Trophoblast cell (in vitro differentiated cells and primary cell): Measurements from ENCODE around the gene TARBP1.

Experiments
- DNase-seq, 2 donors: peaks; one replicate each; pipeline ENCODE4 v3.0.0-alpha.2; 2016
- H2AFZ ChIP-seq: 2 replicates; pipeline ENCODE4 v1.6.1; 2013; ENCODE audit warnings: low read length, moderate library complexity, mild to moderate bottlenecking; ENCODE audit not compliant: insufficient read depth, poor library complexity
- H2AK5ac ChIP-seq: 2 replicates; pipeline ENCODE4 v1.6.1; 2013; ENCODE audit warnings: mild to moderate bottlenecking, low read length
- H2BK120ac ChIP-seq: 2 replicates; pipeline ENCODE4 v1.6.1; 2013; ENCODE audit warnings: low read length, mild to moderate bottlenecking, moderate library complexity; ENCODE audit not compliant: insufficient read depth, poor library complexity
- H2BK12ac ChIP-seq: 2 replicates; pipeline ENCODE4 v1.6.1; 2013; ENCODE audit warnings: mild to moderate bottlenecking, low read length, moderate library complexity
- H2BK5ac ChIP-seq: 2 replicates; pipeline ENCODE4 v1.6.1; 2013; ENCODE audit warnings: low read length, low read depth, moderate library complexity, mild to moderate bottlenecking; ENCODE audit not compliant: poor library complexity
- H3K14ac ChIP-seq: 2 replicates; pipeline ENCODE4 v1.6.1; 2013; ENCODE audit warnings: mild to moderate bottlenecking, low read length
- H3K18ac ChIP-seq: 2 replicates; pipeline ENCODE4 v1.6.1; 2013; ENCODE audit warnings: mild to moderate bottlenecking, low read length
- H3K23ac ChIP-seq: 2 replicates; pipeline ENCODE4 v1.6.1; 2013; ENCODE audit warnings: low read length
- H3K27ac ChIP-seq: 2 replicates; pipeline ENCODE4 v1.5.1; 2013; ENCODE audit warnings: low read depth, mild to moderate bottlenecking, inconsistent platforms, low read length, moderate library complexity
- H3K27me3 ChIP-seq: 2 replicates; pipeline ENCODE4 v1.6.1; 2013; ENCODE audit warnings: inconsistent platforms, mild to moderate bottlenecking, low read length, moderate library complexity; ENCODE audit not compliant: insufficient read depth
- H3K36me3 ChIP-seq, 2 experiments: 1 replicate in 1 of 2; 2 replicates in 1 of 2; pipeline ENCODE4 v1.6.1; 2013; ENCODE audit warnings: low read length in 2 of 2, mild to moderate bottlenecking in 2 of 2, moderate library complexity in 1 of 2; ENCODE audit not compliant: insufficient read depth in 2 of 2, control insufficient read depth in 1 of 2
- H3K4ac ChIP-seq: 2 replicates; pipeline ENCODE4 v1.6.1; 2013; ENCODE audit warnings: low read depth, mild to moderate bottlenecking, low read length, moderate library complexity
- H3K4me1 ChIP-seq, 2 experiments: 1 replicate in 1 of 2; 2 replicates in 1 of 2; pipeline ENCODE4 v1.6.1; 2013; ENCODE audit warnings: low read length in 2 of 2, mild to moderate bottlenecking in 2 of 2, moderate library complexity in 1 of 2; ENCODE audit not compliant: insufficient read depth in 2 of 2, control insufficient read depth in 1 of 2
- H3K4me2 ChIP-seq: 2 replicates; pipeline ENCODE4 v1.6.1; 2013; ENCODE audit warnings: inconsistent platforms, mild to moderate bottlenecking, low read length, moderate library complexity
- H3K4me3 ChIP-seq: 2 replicates; pipeline ENCODE4 v1.5.1; 2013; ENCODE audit warnings: mild to moderate bottlenecking, low read depth, low read length, inconsistent platforms
- H3K79me1 ChIP-seq: one replicate; pipeline ENCODE4 v1.6.1; 2013; ENCODE audit warnings: low read length
- H3K79me2 ChIP-seq: 2 replicates; pipeline ENCODE4 v1.6.1; 2013; ENCODE audit warnings: low read length, mild to moderate bottlenecking; ENCODE audit not compliant: control insufficient read depth, insufficient read depth, poor library complexity
- H3K9ac ChIP-seq: 2 replicates; pipeline ENCODE4 v1.6.1; 2013; ENCODE audit warnings: mild to moderate bottlenecking, low read length
- H3K9me3 ChIP-seq: 2 replicates; pipeline ENCODE4 v1.6.1; 2013; ENCODE audit warnings: low read depth, mild to moderate bottlenecking, control low read depth, inconsistent platforms, low read length; ENCODE audit not compliant: insufficient read depth
- H4K12ac ChIP-seq: 2 replicates; pipeline ENCODE4 v1.6.1; 2013; ENCODE audit warnings: low read depth, mild to moderate bottlenecking, low read length, moderate library complexity
- H4K8ac ChIP-seq: 2 replicates; pipeline ENCODE4 v1.6.1; 2013; ENCODE audit warnings: low read depth, mild to moderate bottlenecking, low read length, moderate library complexity
- H4K91ac ChIP-seq: one replicate; pipeline ENCODE4 v1.6.1; 2013; ENCODE audit warnings: low read depth, mild to moderate bottlenecking, low read length, moderate library complexity
- WGBS: extraction: QIAGEN DNeasy Blood & Tissue Kit; methylation state at CpG from one replicate; pipeline ENCODE4 v1.1.7; 2013; ENCODE audit warnings: missing lambda C conversion rate; ENCODE audit not compliant: insufficient read length, insufficient coverage; ENCODE audit errors: extremely low coverage; 5-methylcytosine and 5-hydroxymethylcytosine counted together

TARBP1 gene

DNA sequence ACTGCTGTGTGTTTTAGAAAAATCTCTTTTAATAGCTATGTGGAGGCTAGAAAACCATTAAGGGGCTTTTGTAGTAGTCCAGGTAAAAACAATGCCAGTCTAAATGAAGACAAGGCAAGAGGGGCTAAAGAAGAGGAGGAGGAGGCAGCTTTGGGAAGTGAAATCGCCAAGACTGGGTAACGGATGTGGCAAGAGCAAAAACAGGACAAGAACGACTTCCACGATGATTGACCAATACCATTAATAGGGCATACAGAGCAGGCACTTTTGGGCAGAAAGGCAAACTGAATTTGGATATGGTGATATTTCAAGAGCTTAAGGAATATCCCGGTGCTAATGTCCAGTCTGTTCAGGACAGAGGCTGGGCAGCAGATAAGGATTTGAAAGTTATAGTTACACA lies 83.7 kb downstream of the TARBP1 start:
- no peaks in the 10 kb centered on the region for H3K79me1 ChIP-seq
- H3K14ac ChIP-seq = no peak overlapping the region
- H2AFZ ChIP-seq = no peak overlapping the region
- no peak overlapping the region for H4K91ac ChIP-seq
- no peak for DNase-seq
- no peak overlapping the region for H3K4me3 ChIP-seq
- H2AK5ac ChIP-seq = no peak overlapping the region
- H3K36me3 ChIP-seq = peaks cover 6 to 10% of the 10 kb centered on the region in 2 experiments
- peak overlapping the region; percentile 34 for H3K9ac ChIP-seq
- H3K79me2 ChIP-seq = no peaks in the 10 kb centered on the region
- no peaks in the 10 kb centered on the region for H3K9me3 ChIP-seq
- no peak overlapping the region for H3K18ac ChIP-seq
- no peaks in the 10 kb centered on the region for H3K4me1 ChIP-seq
- H4K12ac ChIP-seq = no peak overlapping the region
- WGBS = no CpG with 5 or more reads among the region's 5 CpGs
- no peak overlapping the region for H2BK5ac ChIP-seq
- no peaks in the 10 kb centered on the region for H3K27me3 ChIP-seq
- H3K27ac ChIP-seq = no peak overlapping the region
- no peak overlapping the region for H3K4me2 ChIP-seq
- H3K23ac ChIP-seq = no peak overlapping the region
- H2BK12ac ChIP-seq = no peak overlapping the region
- H3K4ac ChIP-seq = no peak overlapping the region
- H4K8ac ChIP-seq = no peak overlapping the region
- H2BK120ac ChIP-seq = no peak overlapping the region

DNA sequence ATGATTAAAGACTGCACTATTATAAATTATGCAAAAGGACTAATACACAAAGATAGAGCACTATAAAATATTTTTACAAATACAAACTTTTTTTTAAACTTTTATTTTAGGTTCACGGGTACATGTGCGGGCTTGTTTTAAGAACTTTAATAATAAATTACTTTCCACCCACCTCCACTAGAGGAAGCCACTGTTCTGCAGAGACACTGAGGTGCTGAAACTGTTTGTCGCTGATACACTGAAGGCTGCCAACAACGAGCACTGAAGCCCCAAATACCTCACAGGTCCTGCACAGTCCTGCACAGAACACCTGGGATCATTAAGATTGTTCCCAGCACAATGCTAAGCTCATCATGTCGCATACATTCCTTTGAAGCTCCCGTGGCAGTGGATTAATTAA lies 85.8 kb downstream of the TARBP1 start:
- H3K79me1 ChIP-seq = no peaks in the 10 kb centered on the region
- no peak overlapping the region for H3K9ac ChIP-seq
- DNase-seq = no peak
- H3K27ac ChIP-seq = no peak overlapping the region
- H3K4me2 ChIP-seq = no peak overlapping the region
- no peaks in the 10 kb centered on the region for H3K27me3 ChIP-seq
- H3K4me3 ChIP-seq = no peak overlapping the region
- H3K9me3 ChIP-seq = no peaks in the 10 kb centered on the region
- H2BK12ac ChIP-seq = no peak overlapping the region
- H2AK5ac ChIP-seq = no peak overlapping the region
- no peak overlapping the region for H2BK120ac ChIP-seq
- H3K79me2 ChIP-seq = no peaks in the 10 kb centered on the region
- no peak overlapping the region for H3K23ac ChIP-seq
- no peaks in the 10 kb centered on the region for H3K4me1 ChIP-seq
- H2BK5ac ChIP-seq = no peak overlapping the region
- H3K36me3 ChIP-seq = peaks cover 6 to 10% of the 10 kb centered on the region in 2 experiments
- H4K12ac ChIP-seq = no peak overlapping the region
- H3K14ac ChIP-seq = no peak overlapping the region
- H4K91ac ChIP-seq = no peak overlapping the region
- no peak overlapping the region for H3K18ac ChIP-seq
- H2AFZ ChIP-seq = no peak overlapping the region
- no CpG with 5 or more reads among the region's 6 CpGs for WGBS
- no peak overlapping the region for H3K4ac ChIP-seq
- no peak overlapping the region for H4K8ac ChIP-seq

- Histone ChIP-seq H4K8ac (no peak overlapping the region), H2AFZ (no peak overlapping the region), H3K4me1 (no peaks in the 10 kb centered on the region), H3K4ac (no peak overlapping the region), H3K27me3 (no peaks in the 10 kb centered on the region), H2BK12ac (no peak overlapping the region), H4K91ac (no peak overlapping the region), H3K23ac (no peak overlapping the region), H3K4me2 (no peak overlapping the region), H3K36me3 (peaks cover 2 to 6% of the 10 kb centered on the region in 2 experiments), H2BK5ac (no peak overlapping the region), H3K4me3 (no peak overlapping the region), H3K79me1 (no peaks in the 10 kb centered on the region), H2BK120ac (no peak overlapping the region), H3K14ac (no peak overlapping the region), H3K79me2 (no peaks in the 10 kb centered on the region), H3K9ac (no peak overlapping the region), H4K12ac (no peak overlapping the region), H3K9me3 (no peaks in the 10 kb centered on the region), H2AK5ac (no peak overlapping the region), H3K18ac (no peak overlapping the region), H3K27ac (no peak overlapping the region)
- DNase-seq = no peak
- no CpG with 5 or more reads among the region's 6 CpGs for WGBS
Observed at GRCh38 chr1:234388094-234388493, 90.9 kb downstream of the TARBP1 start.

DNA sequence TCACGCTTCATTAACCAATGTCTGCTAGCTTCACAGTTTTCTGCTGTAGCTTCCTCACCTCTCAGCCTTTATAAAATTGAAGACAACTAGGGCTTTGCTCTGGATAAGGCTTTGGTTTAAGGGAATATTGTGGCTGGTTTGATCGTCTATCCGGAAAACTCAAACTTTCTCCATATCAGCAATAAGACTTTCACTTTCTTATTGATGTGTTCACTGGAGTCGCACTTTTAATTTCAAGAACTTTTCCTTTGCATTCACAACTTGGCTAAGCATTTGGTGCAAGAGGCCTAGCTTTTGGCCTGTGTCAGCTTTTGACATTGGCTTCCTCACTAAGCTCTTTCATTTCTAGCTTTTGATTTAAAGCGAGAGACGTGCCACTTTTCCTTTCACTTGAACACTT lies 92.9 kb downstream of the TARBP1 start:
- Histone ChIP-seq H2BK120ac (no peak overlapping the region), H3K9me3 (no peaks in the 10 kb centered on the region), H3K9ac (no peak overlapping the region), H3K27me3 (no peaks in the 10 kb centered on the region), H3K4me1 (no peaks in the 10 kb centered on the region), H2AK5ac (no peak overlapping the region), H3K18ac (no peak overlapping the region), H4K12ac (no peak overlapping the region), H3K14ac (no peak overlapping the region), H3K4me3 (no peak overlapping the region), H3K4me2 (no peak overlapping the region), H3K23ac (no peak overlapping the region), H3K79me2 (no peaks in the 10 kb centered on the region), H2AFZ (no peak overlapping the region), H3K4ac (no peak overlapping the region), H3K27ac (no peak overlapping the region), H3K79me1 (no peaks in the 10 kb centered on the region), H4K91ac (no peak overlapping the region), H2BK5ac (no peak overlapping the region), H4K8ac (no peak overlapping the region), H3K36me3 (peaks cover 0 to 2% of the 10 kb centered on the region in 2 experiments), H2BK12ac (no peak overlapping the region)
- no peak for DNase-seq
- WGBS = no CpG with 5 or more reads among the region's 6 CpGs
